AG10803 (cell line): Measurements from ENCODE around the gene SPINDOC.

Experiments
- DNase-seq: peaks from one replicate; pipeline ENCODE4 v3.0.0; 2010; ENCODE audit warnings: low read depth
- H3K4me3 ChIP-seq: 2 replicates; pipeline ENCODE4 v1.5.1; 2011; ENCODE audit warnings: mild to moderate bottlenecking, low read length, control low read depth
- TF ChIP-seq, protein P1 (sequence below): conservative IDR thresholded peaks from 2 replicates; pipeline ENCODE4 v1.5.1; 2011; ENCODE audit warnings: mild to moderate bottlenecking, low read length, control low read depth, inconsistent platforms

The SPINDOC gene

DNA sequence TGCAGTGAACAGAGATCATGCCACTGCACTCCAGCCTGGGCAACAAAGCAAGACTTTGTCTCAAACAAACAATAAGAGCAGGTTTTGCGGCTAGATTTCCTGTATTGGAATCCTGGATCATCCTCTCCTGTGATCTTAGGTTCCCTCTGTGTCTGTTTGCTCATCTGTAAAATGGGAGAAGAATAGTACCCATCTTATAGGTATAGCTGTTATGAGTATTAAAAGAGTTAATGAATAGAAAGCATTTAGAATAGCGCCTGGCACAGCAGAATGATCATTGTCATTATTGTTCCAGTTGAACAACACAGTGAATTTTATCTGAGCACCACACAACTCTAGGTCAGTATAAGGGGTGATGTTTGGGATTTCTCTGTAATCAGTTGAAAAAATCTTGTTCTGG, 36.4 kb downstream of the SPINDOC start:
- H3K4me3 ChIP-seq, result no peak overlapping the region
- DNase-seq, result no peak
- TF ChIP-seq, protein P1, sequence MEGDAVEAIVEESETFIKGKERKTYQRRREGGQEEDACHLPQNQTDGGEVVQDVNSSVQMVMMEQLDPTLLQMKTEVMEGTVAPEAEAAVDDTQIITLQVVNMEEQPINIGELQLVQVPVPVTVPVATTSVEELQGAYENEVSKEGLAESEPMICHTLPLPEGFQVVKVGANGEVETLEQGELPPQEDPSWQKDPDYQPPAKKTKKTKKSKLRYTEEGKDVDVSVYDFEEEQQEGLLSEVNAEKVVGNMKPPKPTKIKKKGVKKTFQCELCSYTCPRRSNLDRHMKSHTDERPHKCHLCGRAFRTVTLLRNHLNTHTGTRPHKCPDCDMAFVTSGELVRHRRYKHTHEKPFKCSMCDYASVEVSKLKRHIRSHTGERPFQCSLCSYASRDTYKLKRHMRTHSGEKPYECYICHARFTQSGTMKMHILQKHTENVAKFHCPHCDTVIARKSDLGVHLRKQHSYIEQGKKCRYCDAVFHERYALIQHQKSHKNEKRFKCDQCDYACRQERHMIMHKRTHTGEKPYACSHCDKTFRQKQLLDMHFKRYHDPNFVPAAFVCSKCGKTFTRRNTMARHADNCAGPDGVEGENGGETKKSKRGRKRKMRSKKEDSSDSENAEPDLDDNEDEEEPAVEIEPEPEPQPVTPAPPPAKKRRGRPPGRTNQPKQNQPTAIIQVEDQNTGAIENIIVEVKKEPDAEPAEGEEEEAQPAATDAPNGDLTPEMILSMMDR, result no peak

DNA sequence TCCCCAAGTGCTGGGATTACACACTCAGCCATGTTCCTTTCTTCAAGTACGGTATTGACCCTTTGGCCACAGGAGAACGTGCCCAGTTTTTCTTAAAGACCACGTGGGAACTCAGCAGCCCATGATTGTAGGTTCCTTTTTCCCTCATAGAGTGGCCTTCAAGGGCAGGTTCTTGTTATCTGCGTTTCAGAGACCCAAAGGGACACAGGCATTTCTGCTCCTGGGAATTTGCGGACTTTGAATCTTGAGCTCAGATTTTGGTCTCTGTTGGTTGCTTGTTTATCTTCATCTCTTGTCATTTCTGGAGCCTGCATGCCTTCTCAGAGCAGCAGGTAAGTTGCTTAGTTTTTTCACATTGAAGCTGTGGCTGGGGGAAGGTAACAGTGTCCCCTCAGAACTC, 37.7 kb downstream of the SPINDOC start:
- DNase-seq, result no peak
- H3K4me3 ChIP-seq, result no peak overlapping the region
- TF ChIP-seq, protein P1, result no peak

DNA sequence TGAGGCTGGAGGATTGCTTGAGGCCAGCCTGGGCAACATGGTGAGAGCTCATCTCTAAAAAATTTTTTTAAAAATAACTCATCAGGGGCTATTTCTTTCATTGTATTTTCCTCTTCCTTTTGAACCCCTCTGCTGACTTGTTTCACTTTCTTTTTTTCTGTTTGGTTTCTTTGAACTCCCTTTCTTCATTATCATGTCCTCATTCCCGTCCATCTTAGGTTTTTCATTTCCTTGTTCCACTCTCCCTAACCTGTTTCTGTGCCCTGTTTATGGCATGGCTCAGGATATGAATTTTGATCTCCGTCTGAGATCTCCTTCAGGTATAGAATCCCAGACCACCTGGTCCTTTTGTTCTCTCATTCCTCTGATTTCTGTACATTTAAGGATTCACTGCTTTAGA, 38.1 kb downstream of the SPINDOC start:
- H3K4me3 ChIP-seq, result no peak overlapping the region
- no peak for DNase-seq
- TF ChIP-seq, protein P1, result no peak

DNA sequence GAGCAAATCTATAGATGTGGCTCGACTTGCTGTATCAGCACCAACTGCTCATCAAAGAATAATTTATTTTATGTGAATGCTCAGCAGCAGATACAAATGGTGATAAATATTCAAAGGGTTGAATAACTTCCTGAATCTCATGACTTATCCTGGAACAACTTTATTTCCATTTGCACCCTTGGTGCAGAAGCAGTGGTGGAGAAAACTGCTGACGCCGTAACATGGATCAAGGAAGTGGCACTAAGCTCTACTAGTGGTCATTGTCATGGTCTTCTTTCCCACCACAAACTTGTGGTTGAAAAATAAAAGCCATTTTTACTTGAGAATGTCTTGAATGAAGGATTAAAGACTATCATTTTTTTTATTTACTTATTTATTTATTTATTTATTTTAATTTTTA, 40.2 kb downstream of the SPINDOC start:
- H3K4me3 ChIP-seq, result no peak overlapping the region
- DNase-seq, result no peak
- TF ChIP-seq, protein P1, result no peak

DNA sequence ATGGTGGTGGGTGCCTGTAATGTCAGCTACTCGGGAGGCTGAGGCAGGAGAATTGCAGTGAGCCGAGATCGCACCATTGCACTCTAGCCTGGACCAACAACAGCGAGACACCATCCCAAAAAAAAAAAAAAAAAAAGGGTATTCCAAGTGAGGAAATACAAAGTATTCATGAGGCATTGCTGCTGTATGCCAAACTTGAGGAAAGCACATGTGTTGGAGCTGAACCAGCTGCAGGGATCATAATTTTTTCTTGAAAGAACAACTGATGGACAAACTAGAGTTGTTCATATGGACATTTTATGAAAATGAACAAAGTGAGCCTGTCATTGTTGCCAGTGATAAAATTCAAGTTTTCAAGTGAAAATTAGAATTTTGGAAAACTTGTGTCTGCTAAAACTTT, 41.4 kb downstream of the SPINDOC start:
- TF ChIP-seq, protein P1, result no peak
- peak; percentile 65 for DNase-seq
- no peak overlapping the region for H3K4me3 ChIP-seq

DNA sequence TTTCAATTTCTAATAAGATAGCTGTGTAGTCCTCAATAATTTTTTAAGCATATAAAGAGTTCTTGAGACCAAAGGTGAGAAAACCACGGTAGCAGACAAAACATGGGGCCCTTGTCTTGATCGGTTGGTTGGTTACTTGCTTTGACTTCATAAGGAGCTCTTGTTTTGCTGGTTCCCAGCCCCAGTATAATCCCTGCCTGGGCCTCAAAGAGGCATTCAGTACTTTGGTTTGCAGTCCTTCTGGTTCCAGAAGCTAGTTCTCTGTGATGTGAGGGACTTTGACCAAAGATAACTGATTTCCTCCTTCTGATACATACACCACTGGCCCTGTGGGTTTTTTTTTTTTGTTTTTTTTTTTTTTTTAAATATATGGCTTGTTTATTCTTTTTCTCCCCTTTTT, 42.7 kb downstream of the SPINDOC start:
- no peak overlapping the region for H3K4me3 ChIP-seq
- TF ChIP-seq, protein P1, result no peak
- DNase-seq, result no peak

DNA sequence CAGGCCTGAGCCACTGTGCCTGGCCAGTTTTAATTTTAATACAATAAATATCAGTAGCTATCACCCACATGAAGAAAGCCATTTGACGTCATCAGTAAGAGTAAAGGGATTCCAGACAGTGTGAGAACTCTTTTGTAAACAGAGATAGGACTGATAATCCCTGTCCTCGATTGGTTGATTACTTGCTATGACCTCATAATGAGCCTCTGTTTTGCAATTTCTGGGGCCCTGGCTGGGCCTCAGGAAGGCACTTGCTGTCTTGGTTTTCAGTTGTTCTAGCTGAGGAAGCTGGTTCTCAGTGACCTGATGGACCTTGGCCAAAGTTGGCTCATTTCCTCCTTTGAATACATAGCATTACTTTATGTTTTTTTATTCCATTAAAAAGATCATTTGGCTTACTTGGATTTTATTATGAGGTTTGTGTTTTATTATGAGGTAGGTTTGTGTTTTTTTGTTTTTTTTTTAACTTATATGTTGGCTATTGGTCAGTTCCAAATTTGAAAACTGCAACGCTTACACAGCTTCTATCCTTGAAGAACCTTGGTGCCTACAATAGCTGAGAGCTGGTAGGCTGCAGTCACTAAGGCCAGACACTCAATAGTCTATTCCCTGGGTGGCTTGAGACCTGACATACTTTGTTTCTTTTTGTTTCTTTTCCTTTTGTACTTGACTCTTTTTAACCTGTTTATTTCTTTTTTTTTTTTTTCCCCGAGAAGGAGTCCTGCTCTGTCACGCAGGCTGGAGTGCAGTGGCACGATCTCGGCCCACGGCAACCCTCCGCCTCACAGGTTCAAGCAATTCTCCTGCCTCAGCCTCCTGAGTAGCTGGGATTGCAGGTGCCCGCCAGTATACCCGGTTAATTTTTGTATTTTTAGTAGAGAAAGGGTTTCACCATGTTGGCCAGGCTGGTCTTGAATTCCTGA, 45.6 kb downstream of the SPINDOC start:
- H3K4me3 ChIP-seq, result no peak overlapping the region
- no peak for DNase-seq
- TF ChIP-seq, protein P1, result no peak
